T1000 (cell line): ENCODE measurements around the gene GP5.

Experiments used
- DNase-seq: peaks from one replicate; lab custom pipeline; 2025; ENCODE audit warnings: mixed read lengths; lab: John Stamatoyannopoulos, UW

Gene GP5

DNA sequence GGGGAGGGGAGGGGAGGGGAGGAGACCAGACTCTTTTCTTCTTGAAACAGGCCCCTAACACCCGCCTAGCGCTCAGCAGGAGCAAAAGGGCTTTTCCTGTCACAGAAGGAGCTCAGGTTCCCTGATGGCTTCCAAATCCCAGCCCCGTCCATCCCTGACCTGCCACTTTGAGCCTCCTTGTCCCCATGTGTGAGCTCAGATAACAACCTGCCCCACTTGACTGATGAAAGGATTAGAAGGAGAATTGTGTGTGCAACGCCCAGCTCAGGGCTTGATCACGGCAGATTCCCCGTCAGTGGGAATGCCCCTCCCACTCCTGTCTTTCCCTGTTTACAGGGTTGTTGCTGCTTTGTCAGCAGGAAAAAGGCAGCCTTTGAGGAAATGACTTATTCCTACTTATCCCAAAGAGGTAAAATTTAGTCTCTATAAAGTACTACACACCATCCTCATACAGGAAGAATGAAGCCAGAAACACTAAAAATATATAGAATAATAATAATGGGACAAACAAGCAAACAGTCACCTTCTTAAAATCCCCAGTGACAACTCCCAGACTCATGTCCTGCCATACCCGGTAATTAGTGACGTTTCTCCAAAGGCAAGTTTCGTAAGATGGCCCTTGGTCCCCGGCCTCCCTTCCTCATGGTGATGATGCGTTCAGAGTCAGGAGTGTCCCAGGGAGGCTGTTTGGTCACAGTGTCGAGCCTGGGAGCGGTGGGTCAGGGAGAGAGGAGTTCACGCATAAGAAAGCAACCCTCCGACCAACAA, 23.4 kb downstream of the GP5 start:
- no peak for DNase-seq

DNA sequence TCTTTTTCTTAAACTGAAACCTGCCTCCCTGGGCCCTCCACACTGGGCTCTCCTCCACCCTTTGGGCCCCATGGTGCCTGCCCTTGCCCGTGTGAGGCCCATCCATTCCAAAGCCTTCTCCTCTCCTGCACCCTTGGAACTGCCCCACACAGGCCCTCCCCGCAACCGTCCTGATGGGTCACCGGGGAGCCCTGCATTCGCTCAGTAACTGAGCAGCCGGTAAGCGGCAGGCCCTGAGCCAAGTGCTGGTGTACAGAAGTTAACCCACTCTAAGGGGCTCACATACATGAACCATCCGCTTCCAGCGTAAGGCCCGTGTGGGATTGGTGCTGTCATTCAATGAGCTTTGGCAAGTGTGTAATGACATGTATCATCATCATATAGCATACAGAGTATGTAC, 24.1 kb downstream of the GP5 start:
- no peak for DNase-seq

DNA sequence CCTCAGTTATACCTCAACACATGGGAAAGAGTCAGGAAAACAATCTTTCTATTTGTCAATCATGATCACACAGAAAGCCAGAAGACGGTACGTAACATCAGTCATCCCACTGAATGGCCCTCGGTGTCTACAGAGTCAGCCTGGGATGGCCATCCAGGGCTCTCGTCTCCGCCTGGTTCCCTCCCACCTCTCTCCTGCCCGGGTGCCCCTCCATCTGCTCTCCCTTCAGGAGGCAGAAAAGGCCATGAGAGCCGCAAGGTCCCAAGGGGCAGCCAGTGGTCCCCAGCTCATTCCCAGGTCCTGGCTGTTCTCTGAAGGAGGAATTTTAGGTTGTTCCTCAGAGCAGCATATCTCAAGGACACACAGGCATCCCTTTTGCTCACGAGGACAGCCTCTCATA, 25.2 kb downstream of the GP5 start:
- DNase-seq, result no peak

DNA sequence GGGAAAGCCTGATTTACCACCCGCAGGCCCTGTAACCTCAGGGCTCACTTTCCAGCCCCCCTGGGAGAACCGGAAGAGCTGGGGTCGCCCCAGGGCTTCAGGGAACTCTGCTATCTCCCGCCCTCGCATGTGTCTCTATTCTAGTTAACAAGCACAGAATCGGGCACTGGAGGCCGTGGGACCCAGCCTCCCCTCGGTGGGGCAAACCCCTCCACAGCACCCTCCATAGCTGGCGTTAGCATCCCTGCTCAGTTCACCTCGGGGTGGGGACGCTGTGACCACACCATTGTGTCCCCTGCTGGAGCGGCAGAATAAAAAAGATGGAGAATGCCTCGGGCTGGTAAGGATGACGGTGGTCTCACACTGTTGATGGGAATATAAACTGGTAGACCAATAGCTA, 26.0 kb downstream of the GP5 start:
- no peak for DNase-seq

DNA sequence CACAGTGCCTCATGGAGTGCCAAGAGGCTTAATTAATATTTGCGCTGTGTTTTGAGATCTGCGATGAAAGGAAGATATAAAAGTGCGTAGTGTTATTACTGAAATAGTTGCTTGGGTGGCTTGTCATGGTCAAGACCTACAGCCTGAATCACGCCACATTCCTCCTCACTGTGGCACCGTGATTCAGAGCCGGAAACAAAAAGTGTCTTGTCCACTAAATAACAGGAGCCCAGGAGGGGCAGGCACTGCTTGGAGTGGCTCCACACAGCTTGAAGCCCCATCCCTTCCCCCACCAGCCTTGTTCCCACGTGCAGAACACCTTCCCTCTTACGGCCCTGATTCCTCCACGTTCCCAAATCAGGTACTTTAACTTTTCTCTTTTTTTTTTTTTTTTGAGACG, 28.3 kb downstream of the GP5 start:
- no peak for DNase-seq

DNA sequence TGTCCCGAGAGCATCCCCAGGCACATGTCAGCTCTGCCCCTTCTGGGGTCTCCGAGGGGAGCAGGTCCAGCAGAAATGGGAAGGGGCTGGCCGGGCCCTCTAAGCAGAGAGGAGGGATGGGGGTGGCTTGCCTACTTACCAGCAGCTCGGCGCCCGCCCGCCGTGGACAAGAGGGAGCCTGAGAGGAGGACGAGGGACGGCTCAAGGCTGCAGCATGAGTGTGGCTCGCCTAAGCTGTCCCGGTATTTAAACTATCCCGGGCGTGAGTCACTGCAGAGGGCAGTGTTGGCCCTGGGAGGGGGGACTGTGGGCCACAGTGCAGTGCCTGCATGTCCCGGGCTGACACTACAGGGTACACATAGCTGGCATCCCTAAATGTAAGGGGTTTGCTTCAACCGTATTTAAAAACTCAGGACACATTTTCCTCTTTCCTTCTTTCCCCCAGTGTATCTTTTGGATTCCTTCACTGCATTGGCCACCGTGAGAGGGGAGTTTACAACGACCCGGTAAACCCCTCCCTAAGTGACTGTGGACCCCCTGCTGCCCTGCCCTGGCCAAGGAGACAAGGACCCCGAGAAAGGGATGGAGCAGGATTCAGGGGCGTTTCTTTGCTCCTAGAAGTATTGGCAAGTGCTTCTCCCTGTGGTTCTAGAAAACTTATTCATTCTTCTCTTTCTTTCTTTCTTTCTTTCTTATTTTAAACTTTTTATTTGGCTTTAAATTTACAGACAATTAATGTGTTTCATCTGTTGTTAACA, 29.4 kb downstream of the GP5 start, which contains the start of gene LRRC15:
Gene LRRC15, minus strand, starts transcription at position 222 of the 758 bp plus-strand sequence. CDS start 8,700 bp downstream, outside the sequence.
- DNase-seq, result no peak

DNA sequence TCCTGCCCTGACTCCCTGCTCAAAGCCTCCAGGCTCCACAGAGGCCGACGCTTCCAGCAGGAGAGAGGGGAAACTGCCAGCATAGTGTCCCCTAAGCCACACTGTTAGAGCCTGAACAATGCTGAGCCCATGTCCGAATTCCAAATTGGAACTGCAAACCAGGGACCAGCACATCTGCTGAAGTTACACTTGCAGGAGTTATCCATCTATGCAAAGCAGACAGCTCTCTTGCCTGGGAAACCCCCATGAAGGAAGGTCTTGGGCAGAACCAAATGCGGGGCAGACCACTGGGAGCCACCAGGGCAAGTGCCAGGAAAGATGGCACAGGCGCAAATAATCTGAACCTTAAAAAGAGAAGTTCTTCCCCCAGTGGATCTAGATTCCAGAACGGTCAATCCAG, 30.1 kb downstream of the GP5 start:
- DNase-seq, result no peak

DNA sequence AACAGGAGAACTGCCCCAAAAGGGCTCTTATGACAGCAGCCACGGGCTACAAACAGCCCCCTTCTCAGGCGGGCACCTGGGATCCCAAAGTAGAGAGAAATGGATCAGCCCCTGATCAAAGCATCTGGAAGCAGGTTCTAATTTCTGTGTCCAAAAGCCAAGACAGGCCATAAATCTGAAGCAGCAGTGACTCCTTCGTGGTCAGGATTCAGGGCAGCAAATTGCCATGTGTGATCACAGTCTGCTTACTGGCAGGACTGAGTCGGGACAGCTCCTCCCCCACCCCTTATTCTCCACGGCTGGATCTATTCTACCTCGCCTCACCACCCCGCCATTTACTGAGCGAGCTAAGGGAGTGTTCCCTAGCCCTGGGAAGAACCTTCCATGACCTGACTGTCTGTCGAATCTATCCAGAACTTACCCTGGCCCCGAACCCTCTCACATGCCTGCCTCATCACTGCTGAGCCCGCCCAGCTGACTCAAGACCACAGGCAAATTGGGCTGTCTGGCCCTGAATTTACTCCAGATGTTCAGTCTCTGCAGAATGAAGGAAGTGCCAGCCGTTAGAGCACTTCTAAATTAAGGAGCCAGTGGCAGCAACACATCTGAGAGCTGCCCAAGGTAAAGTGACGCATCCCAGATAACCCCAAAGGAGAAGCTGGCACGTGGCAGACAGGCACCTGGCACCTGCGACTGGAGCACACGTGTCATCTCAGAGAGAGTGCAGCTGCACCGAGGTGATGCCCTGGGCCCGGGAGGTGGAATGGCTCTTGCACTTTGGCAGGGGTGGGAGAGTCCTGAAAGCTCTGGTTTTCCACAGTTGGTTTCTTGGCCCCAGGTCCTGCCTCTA, 30.8 kb downstream of the GP5 start:
- DNase-seq, result no peak

DNA sequence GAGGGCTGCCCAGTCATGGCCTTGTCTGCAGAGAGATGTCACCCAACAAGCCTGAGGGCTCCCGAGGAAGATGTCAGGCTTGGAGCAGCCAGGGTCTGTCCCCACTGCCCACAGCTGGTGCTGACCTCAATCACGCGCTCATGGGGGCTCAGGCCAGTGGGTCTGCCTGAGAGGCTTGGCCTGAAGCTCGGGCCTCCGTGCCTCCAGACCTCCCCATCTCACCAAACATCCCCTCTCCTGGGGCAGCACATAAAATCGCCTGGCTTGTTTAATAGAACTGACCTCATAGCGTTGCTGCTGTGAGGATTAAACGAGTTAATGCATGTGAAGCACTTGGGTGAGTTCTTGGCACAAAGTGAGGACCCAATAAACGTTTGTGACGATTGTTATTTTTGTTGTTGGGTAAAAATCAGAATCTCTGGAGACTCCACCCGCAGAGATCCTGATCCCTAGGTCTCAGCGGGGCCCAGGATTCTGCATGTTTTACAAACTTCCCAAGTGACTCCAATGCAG, 33.0 kb downstream of the GP5 start:
- no peak for DNase-seq

DNA sequence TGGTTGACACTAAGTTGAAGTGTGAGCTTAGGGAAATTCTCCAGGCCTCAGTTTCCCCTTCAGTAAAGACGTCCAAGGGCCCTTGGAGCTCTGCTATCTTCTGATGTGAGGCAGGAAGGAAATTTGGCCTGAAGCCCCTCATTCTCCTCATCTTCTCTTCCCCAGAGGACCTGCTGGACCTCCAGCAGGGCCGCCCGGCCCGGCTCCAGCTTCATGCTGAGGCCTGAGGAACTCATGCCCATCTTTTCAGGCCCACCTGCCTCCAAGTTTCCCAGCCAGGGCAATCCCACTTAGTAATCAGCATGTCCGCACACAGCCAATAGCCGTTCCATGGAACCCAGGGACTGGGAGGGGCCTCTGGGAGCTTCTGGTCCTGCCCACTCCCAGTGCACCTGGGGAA, 33.5 kb downstream of the GP5 start:
- no peak for DNase-seq

DNA sequence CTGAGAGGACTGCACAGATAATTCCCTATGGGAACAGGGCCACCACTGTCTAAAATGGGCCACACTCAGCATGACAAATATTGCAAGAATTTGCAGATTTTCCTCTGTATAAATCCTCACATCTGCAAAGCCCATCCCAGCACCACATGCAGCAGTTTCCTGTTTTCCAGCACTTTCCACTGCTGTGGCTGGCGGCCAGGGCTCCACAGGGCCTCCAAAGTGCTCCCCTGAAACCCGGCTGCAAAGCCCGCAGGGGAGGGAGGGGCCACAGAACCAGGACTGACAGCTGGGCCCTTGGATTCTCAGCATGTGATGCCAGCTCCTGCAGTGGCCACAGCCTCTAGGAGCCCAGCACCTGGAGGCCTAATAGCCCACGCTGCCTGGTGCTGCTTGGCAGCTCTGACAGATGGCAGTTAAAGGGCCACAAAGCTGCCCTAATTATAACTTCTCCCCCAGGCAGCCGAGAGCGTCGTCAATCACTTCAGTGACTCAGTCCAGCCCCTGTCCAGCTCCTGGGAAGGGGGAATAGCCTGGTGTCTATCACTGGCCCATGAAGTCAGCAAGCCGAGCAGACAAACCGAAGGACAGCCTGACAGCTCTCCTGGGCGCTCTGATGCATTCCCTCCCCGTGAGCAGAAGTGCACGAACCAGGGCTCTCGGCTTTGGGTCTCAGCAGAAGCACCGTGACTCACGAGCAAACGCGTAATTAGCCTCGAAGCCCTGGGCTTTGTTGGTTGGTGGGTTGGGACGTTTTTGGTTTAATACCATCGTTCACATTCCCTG, 34.2 kb downstream of the GP5 start:
- peak; percentile 76 for DNase-seq

DNA sequence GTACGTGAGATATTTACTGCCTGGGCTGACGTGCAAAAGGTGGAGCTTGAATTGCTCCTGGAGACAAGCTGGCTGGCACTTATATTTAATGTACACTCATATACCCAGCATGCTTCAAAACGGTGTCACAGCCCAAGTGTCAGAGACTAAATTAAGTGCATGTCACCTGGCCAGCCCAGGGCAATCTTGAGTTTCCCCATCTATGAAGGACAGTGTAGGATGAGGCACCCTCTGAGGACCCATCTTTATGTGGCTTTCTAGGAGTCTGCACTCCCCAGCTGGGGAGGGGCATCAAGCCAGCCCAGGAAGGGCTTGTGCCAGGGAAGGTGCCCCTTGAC, 34.8 kb downstream of the GP5 start:
- no peak for DNase-seq

DNA sequence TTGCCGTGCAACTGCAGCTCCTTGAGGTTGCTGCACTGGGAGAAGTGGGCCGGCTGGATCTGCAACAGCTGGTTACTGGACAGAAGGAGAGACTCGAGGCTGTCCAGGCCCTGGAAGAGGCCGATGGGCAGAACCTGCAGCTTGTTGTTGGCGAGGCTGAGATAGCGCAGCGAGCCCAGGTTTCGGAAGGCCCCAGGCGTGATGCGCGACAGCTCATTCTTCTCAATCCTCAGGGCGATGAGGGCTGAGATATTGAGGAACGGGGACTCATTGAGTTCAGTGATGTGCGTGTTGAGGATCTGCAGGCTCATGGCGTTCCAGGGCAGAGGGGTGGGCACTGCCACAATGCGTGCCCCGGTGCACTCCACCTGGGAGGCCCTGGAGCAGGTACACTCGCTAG, 38.5 kb downstream of the GP5 start:
- DNase-seq, result no peak

DNA sequence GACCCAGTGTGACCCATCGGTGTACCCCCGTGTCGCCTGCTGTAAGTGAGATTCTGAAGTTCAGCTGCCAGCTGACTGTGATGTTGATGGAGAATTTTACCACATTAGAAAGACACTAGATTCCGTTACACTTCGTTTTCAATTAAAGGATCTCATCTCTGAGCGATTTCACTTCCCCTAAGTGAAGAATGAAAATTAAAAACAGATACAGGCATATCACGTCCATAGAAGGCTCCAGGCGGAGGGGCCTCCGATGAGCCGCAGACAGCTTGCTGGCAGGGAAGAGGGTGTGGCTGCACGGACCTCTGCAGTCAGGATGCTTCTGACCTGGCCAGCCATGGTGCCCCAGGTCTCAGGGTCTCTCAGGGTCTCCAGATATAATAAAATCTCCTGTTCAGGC, 41.4 kb downstream of the GP5 start:
- DNase-seq, result no peak

DNA sequence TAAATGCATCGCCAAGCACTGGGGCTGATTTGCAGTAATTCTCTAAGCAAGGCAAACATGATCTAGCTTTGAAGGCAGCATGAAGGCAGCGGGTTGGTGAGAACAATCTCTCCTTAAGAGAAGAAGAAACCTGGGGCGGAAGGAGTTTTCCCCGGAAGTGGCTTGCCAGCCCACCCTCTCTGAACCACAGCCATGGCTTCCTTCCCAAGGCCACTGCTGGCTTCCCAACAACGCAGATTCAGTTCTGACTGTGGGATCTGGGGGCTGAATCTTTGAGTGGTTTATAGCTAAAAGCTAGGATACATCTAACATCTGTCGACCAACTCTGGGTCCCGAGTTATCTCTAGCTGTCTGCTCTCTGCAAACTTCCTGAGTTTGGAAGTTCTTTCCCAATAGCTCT, 43.7 kb downstream of the GP5 start:
- DNase-seq, result no peak

DNA sequence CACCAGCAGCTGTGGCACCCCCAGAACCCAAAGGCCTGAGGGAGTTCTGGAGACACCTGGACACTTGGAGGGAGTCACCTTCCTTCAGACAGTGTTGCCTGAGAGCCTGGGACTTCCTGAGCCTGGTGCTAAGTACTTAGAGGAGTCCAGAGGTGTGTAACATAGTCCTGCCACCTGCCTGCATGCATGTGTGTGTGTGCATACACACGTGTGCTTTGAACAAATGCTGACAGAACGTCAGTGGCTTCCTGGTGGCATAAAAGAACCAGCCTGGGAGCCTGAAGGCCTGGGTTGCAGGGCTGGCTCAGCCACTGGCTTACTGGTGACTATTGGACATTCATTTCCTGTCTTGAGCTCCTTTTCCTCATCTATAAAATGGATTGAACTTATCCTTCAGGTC, 44.8 kb downstream of the GP5 start:
- DNase-seq, result no peak

DNA sequence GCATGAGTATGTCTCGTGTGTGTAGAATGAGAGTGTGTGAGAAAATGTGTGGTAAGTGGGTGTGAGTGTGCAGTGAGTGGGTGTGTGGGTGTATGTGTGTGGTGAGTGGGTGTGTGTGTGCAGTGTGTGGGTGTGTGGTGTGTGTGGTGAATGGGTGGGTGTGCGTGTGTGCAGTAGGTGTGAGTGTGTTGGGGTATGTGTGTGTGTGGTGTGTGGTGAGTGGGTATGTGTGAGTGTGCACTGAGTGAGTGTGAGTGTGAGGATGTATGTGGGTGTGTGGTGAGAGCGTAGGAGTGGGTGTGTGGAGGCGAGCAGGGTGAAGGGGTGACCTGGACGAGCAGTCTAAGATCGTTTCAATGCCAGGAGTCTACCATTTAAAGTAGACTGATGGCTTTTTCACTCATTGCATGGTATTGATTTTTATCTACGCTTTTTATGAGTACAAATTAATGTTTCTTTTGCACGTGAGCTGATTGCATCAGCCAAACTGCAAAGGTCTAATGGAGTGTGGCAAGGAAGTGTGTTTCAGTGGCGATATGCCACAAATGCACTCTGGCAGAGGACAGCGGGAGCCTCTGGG, 46.3 kb downstream of the GP5 start:
- no peak for DNase-seq

DNA sequence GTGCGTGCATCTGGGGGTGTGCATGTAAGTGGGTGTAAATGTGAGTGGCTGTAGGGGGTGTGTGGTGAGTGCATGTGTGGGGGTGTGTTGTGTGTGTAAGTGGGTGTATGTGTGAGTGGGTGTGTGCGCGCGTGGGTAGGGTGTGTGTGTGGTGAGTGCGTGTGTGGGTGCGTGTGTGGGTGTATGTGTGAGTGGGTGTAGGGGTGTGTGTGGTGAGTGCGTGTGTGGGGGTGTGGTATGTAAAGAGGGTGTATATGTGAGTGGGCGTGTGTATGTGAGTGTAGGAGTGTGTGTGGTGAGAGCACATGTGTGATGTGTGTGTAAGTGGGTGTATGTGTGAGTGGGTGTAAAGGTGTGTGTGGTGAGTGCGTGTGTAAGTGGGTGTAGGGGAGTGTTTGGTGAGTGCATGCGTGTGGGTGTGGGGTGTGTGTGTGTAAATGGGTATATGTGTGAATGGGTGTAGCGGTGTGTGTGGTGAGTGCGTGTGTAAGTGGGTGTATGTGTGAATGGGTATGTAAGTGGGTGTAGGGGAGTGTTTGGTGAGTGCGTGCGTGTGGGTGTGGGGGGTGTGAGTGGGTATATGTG, 47.0 kb downstream of the GP5 start:
- DNase-seq, result no peak

DNA sequence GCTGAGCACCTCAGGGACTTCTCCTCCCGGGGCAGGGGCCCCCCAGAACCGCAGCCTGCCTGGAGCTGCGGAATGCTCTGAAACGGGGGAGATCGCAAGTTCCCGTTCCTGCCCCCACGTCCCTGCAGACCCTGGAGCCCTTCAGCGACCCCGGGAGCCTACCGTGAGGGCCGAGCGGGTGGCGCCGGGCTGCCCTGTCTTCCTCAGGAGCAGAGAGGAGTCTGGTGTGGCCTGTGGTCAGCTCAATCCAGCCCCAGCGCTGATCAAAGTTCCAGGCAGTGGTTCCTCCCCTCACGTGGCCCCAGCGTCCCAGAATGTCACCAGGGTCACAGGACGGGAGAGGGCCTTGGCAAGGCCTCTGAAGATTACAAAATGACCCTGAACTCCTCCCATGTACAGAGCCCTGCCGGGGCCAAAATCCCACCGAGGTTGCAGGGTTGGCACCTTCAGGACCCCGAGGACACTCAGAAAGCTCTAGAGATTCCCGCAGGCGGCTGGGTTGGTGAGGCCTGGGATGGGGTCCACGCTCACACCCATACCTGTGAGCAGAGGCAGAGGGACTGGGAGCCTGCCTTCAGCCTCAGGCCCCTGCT, 47.9 kb downstream of the GP5 start, which contains the start of gene CPN2:
Gene CPN2, minus strand, starts transcription at position 249 of the 593 bp plus-strand sequence. CDS start 8,626 bp downstream, outside the sequence.
- DNase-seq, result no peak

DNA sequence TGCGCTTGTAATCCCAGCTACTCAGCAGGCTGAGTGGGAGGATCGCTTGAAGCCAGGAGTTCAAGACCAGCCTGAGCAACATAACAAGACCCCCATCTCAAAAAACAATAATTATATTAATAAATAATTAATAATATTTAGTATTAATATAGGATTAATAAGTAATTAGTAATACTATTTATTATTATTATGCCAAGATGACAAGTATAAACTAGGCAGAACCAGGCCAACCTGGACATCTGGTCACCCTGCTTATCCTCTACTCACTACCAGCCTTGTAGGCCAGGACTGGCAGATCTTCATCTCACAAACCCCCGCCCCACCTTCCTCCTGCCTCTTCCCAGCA, 48.4 kb downstream of the GP5 start:
- no peak for DNase-seq

DNA sequence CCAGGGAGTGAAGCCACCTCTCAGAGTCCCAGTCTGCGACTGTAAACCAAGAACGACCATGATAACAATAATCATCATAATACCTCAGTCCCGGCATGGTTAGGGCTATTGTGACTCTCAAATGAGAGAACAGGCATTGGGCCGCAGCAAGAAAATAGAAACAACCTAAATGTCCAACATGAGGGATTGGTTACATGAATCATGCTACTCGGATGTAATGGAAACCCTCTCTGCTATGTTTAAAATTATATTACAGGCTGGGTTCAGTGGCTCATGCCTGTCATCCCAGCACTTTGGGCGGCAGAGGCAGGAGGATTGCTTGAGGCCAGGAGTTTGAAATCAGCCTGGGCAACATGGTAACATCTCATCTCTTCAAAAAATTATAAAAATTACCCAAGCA, 50.7 kb downstream of the GP5 start:
- DNase-seq, result no peak
